PFSK-1 (cell line): ENCODE measurements around the gene PHF19.

ENCODE experiments used
- POLR2AphosphoS5 ChIP-seq: IDR thresholded peaks from 2 replicates; pipeline ENCODE4 v1.6.1; 2012; ENCODE audit warnings: low read depth, mild to moderate bottlenecking, control low read depth, low read length, moderate library complexity
- SIN3A ChIP-seq: IDR thresholded peaks from 2 replicates; pipeline ENCODE4 v1.6.1; 2012; ENCODE audit warnings: mild to moderate bottlenecking, low read length, moderate library complexity, borderline replicate concordance; ENCODE audit not compliant: insufficient read depth
- TAF1 ChIP-seq: IDR thresholded peaks from 2 replicates; pipeline ENCODE4 v1.6.1; 2012; ENCODE audit warnings: low read length, control low read depth, borderline replicate concordance; ENCODE audit not compliant: insufficient read depth
- TF ChIP-seq, protein P1 (sequence below), 2 experiments: IDR thresholded peaks; 2 replicates each; pipeline versions ENCODE4 v1.6.1 to v1.8.0; 2011 to 2012; ENCODE audit warnings: low read depth in 2 of 2, low read length in 2 of 2, control low read depth in 1 of 2, inconsistent platforms in 1 of 2, mild to moderate bottlenecking in 1 of 2, moderate library complexity in 1 of 2; ENCODE audit not compliant: insufficient read depth in 1 of 2

DNA sequence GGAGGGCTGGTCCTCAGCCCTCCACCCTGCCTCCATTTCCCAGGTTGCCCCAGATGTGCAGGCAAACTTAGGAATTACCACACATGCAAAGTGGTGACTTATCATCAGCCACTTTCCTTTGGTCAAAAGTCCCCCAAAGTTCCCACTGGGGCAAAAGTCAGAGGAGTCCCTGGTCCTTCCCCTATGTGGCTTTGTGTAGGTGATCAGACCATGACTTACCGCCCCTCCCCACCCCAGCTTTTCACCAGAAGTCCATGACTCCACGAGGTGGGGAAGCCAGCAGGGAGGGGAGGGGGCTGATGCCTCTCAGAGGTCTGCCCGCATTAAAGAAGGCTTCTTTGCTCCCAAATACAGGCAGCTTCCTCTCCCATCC is 43.8 kb upstream of the PHF19 start:
- TF ChIP-seq, protein P1, sequence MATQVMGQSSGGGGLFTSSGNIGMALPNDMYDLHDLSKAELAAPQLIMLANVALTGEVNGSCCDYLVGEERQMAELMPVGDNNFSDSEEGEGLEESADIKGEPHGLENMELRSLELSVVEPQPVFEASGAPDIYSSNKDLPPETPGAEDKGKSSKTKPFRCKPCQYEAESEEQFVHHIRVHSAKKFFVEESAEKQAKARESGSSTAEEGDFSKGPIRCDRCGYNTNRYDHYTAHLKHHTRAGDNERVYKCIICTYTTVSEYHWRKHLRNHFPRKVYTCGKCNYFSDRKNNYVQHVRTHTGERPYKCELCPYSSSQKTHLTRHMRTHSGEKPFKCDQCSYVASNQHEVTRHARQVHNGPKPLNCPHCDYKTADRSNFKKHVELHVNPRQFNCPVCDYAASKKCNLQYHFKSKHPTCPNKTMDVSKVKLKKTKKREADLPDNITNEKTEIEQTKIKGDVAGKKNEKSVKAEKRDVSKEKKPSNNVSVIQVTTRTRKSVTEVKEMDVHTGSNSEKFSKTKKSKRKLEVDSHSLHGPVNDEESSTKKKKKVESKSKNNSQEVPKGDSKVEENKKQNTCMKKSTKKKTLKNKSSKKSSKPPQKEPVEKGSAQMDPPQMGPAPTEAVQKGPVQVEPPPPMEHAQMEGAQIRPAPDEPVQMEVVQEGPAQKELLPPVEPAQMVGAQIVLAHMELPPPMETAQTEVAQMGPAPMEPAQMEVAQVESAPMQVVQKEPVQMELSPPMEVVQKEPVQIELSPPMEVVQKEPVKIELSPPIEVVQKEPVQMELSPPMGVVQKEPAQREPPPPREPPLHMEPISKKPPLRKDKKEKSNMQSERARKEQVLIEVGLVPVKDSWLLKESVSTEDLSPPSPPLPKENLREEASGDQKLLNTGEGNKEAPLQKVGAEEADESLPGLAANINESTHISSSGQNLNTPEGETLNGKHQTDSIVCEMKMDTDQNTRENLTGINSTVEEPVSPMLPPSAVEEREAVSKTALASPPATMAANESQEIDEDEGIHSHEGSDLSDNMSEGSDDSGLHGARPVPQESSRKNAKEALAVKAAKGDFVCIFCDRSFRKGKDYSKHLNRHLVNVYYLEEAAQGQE (IDR thresholded peaks at IDR 0.05; ENCODE audit: insufficient read depth in 1 of 2, low read depth in 2 of 2, low read length in 2 of 2) = no peak
- no peak for TF ChIP-seq SIN3A
- TF ChIP-seq POLR2AphosphoS5 = no peak
- no peak for TF ChIP-seq TAF1
